ENCODE measurements around the gene TBKBP1.
A peak's percentile ranks its signal among the peaks of the same experiment; 100 is the strongest.

The TBKBP1 gene

GRCh38 chr17:47676510-47677165 is 17.3 kb upstream of the TBKBP1 start:
- ChIA-PET POLR2A (interaction anchor here (0.6 to 1.4 kb wide), 3 partner anchors 12 to 27 kb away, joined by 4 to 8 read pairs (median 5); partner anchors contain the start of gene KPNB1), CTCF (interaction anchor here (0.6 to 9.1 kb wide), 9 partner anchors 11 to 155 kb away, joined by 3 to 107 read pairs (median 3); partner anchors contain the start of genes LRRC46 and MRPL10)

GRCh38 chr17:47678196-47678595 is 15.8 kb upstream of the TBKBP1 start:
- no peak for TF ChIP-seq ZNF624 (tag by site-specific recombination; IDR thresholded peaks at IDR 0.05)
- no peak for TF ChIP-seq ZNF404 (tag by site-specific recombination; IDR thresholded peaks at IDR 0.05)
- no peak for TF ChIP-seq ZBTB8A (tag by site-specific recombination; IDR thresholded peaks at IDR 0.05)
- TF ChIP-seq SP3 (tag by site-specific recombination; IDR thresholded peaks at IDR 0.05), result no peak
- TF ChIP-seq ZSCAN16 (tag by site-specific recombination; IDR thresholded peaks at IDR 0.05), result no peak
- Histone ChIP-seq H3K4me3 (ENCODE audit: low read depth, low read length) (no peak overlapping the region), H3K27ac (ENCODE audit: extremely low read depth, low read depth, low read length) (peak overlapping the region; percentile 16; the same call in 1 of the 2 replicates), H3K4me1 (ENCODE audit: control insufficient read depth, insufficient read depth, low read length) (no peaks in the 10 kb centered on the region), H3K36me3 (ENCODE audit: control insufficient read depth in 2 of 2, insufficient read depth in 1 of 2, low read length in 2 of 2) (peaks cover 100% of the 10 kb centered on the region in 2 experiments), H3K9me3 (ENCODE audit: control insufficient read depth, insufficient read depth, low read depth, low read length) (no peaks in the 10 kb centered on the region)
- ChIA-PET CTCF (interaction anchor here (0.8 to 9.1 kb wide), 6 partner anchors 13 to 124 kb away, joined by 3 to 107 read pairs (median 4); no protein-coding TSS in a partner anchor), POLR2A (interaction anchor here (0.8 to 2.2 kb wide), 5 partner anchors 9 to 29 kb away, joined by 5 to 6 read pairs (median 6); partner anchors contain the start of gene KPNB1)

More at GRCh38 chr17:47676510-47677165, 17.3 kb upstream of the TBKBP1 start:
- no peak overlapping the region for H3K4me3 ChIP-seq (ENCODE audit: low read depth, low read length)
- H3K9me3 ChIP-seq (ENCODE audit: control insufficient read depth, insufficient read depth, low read depth, low read length), result no peaks in the 10 kb centered on the region
- TF ChIP-seq ZFP69B (tag by site-specific recombination; IDR thresholded peaks at IDR 0.05), result no peak
- no peak for TF ChIP-seq ZNF416 (tag by site-specific recombination; IDR thresholded peaks at IDR 0.05)
- no peak for TF ChIP-seq ZNF513 (tag by site-specific recombination; IDR thresholded peaks at IDR 0.05)
- no peak for TF ChIP-seq ZNF274 (IDR thresholded peaks at IDR 0.05; ENCODE audit: low read length)
- no peak for TF ChIP-seq ZNF274 (tag by site-specific recombination; IDR thresholded peaks at IDR 0.05; ENCODE audit: borderline replicate concordance)
- no peak for TF ChIP-seq ZNF48 (tag by site-specific recombination; IDR thresholded peaks at IDR 0.05)
- H3K4me1 ChIP-seq (ENCODE audit: control insufficient read depth, insufficient read depth, low read length), result no peaks in the 10 kb centered on the region
- no peak overlapping the region for H3K27ac ChIP-seq (ENCODE audit: extremely low read depth, low read depth, low read length)
- H3K36me3 ChIP-seq (ENCODE audit: control insufficient read depth in 2 of 2, insufficient read depth in 1 of 2, low read length in 2 of 2), result peaks cover 100% of the 10 kb centered on the region in 2 experiments

- Histone ChIP-seq H3K4me1 (ENCODE audit: control insufficient read depth, insufficient read depth, low read length) (no peaks in the 10 kb centered on the region), H3K9me3 (ENCODE audit: control insufficient read depth, insufficient read depth, low read depth, low read length) (no peaks in the 10 kb centered on the region), H3K4me3 (ENCODE audit: low read depth, low read length) (no peak overlapping the region), H3K36me3 (ENCODE audit: control insufficient read depth in 2 of 2, insufficient read depth in 1 of 2, low read length in 2 of 2) (peaks cover 62 to 98% of the 10 kb centered on the region in 2 experiments), H3K27ac (ENCODE audit: extremely low read depth, low read depth, low read length) (no peak overlapping the region)
- CTCF ChIA-PET, result interaction anchor here (0.7 kb wide), 1 partner anchor 11 kb away, joined by 3 read pairs; no protein-coding TSS in a partner anchor
- POLR2A ChIA-PET, result interaction anchor here (1.0 kb wide), 1 partner anchor 11 kb away, joined by 3 read pairs; no protein-coding TSS in a partner anchor
- no peak for TF ChIP-seq SP7 (tag by site-specific recombination; IDR thresholded peaks at IDR 0.05)
- no peak for TF ChIP-seq ZFP69B (tag by site-specific recombination; IDR thresholded peaks at IDR 0.05)
- no peak for TF ChIP-seq FEZF1 (tag by site-specific recombination; IDR thresholded peaks at IDR 0.05)
- TF ChIP-seq ZSCAN5A (tag by site-specific recombination; IDR thresholded peaks at IDR 0.05), result no peak
- TF ChIP-seq KLF10 (tag by site-specific recombination; IDR thresholded peaks at IDR 0.05), result no peak
- TF ChIP-seq KLF17 (tag by site-specific recombination; IDR thresholded peaks at IDR 0.05), result no peak
- no peak for TF ChIP-seq ZNF292 (tag by site-specific recombination; IDR thresholded peaks at IDR 0.05; ENCODE audit: borderline replicate concordance, low read depth)
- TF ChIP-seq ZNF785 (tag by site-specific recombination; IDR thresholded peaks at IDR 0.05), result no peak
- no peak for TF ChIP-seq ZSCAN23 (tag by site-specific recombination; IDR thresholded peaks at IDR 0.05)
- no peak for TF ChIP-seq YY2 (tag by site-specific recombination; IDR thresholded peaks at IDR 0.05)
- no peak for TF ChIP-seq ZNF18 (tag by site-specific recombination; IDR thresholded peaks at IDR 0.05)
- no peak for TF ChIP-seq ZNF629 (tag by site-specific recombination; IDR thresholded peaks at IDR 0.05)
- TF ChIP-seq PRDM6 (tag by site-specific recombination; IDR thresholded peaks at IDR 0.05), result no peak
- no peak for TF ChIP-seq ZNF138 (tag by site-specific recombination; IDR thresholded peaks at IDR 0.05; ENCODE audit: borderline replicate concordance)
Observed at GRCh38 chr17:47682138-47682537, 11.8 kb upstream of the TBKBP1 start.
